Measurements from ENCODE around the gene NARF. TPM values are rescaled to one million over a fixed set of nuclear protein-coding genes. Genes with fewer than 3 reads are reported as not detected.
A peak's percentile ranks its signal among the peaks of the same experiment; 100 is the strongest.

NARF gene
- polyA plus RNA-seq, 1 donor (not counting 4 experiments of a cell fraction or from before 2014, with no cell fraction given), result 36.8 TPM

DNA sequence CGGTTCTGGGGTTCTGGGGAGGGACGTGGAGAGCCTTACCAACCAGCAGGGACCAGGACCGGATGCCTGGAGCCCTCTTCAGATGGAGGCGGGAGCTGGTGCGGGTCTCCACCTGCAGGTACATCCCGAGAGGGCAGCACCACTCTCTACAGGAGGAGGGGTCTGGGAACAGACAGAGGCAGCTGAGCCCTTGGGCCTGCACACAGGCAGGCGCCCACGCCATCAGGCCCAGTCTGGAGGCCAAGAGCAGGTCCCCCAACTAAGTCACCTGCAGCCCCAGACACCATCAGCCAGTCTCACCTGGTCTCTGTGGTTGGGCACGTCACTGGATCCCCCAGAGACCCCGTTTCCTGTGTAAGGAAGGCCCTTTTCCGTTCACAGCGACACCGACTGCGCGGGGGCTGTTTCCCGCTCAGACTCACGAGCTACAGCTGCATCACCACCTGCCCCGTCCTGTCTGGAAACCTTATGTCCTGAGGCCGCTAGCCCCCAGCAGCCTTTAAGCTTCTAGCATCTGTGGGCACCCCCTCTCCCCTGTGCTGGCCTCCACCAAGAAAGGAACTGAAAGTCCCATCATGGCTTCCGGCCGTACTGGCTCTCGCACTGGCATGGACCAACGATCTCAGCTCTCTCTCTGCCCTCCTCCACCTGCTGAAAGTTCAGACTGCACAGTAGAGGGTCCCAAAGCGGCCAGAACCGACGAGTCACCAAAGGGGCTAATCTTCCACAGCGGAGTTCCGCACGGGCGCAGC is 9.2 kb upstream of the NARF start:
- H3K4me3 ChIP-seq (ENCODE audit: control insufficient read depth in 2 of 3, extremely low read depth in 1 of 3, insufficient read depth in 2 of 3, low read depth in 1 of 3, low read length in 3 of 3), result peak overlapping the region in 2 of 3 experiments; percentile 83 to 85
- DNase-seq (ENCODE audit: low read depth, low spot score), result no peak
- no peak overlapping the region for H3K27ac ChIP-seq (ENCODE audit: control insufficient read depth, insufficient read depth, low read length)
- H3K36me3 ChIP-seq (ENCODE audit: control insufficient read depth in 2 of 2, extremely low read depth in 1 of 2, insufficient read depth in 2 of 2, low read length in 2 of 2), result peaks cover 2 to 5% of the 10 kb centered on the region in 2 experiments
- H3K27me3 ChIP-seq (ENCODE audit: control insufficient read depth, extremely low read depth, insufficient read depth, low read length), result no peaks in the 10 kb centered on the region
- TF ChIP-seq, protein P1, sequence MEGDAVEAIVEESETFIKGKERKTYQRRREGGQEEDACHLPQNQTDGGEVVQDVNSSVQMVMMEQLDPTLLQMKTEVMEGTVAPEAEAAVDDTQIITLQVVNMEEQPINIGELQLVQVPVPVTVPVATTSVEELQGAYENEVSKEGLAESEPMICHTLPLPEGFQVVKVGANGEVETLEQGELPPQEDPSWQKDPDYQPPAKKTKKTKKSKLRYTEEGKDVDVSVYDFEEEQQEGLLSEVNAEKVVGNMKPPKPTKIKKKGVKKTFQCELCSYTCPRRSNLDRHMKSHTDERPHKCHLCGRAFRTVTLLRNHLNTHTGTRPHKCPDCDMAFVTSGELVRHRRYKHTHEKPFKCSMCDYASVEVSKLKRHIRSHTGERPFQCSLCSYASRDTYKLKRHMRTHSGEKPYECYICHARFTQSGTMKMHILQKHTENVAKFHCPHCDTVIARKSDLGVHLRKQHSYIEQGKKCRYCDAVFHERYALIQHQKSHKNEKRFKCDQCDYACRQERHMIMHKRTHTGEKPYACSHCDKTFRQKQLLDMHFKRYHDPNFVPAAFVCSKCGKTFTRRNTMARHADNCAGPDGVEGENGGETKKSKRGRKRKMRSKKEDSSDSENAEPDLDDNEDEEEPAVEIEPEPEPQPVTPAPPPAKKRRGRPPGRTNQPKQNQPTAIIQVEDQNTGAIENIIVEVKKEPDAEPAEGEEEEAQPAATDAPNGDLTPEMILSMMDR (optimal IDR thresholded peaks at IDR 0.05 in 1 of 3, IDR thresholded peaks at IDR 0.05 in 1 of 3, conservative IDR thresholded peaks at IDR 0.05 in 1 of 3; ENCODE audit: extremely low read depth in 1 of 3, insufficient read depth in 2 of 3, low read length in 3 of 3), result no peak
- dilution Hi-C loops (cut with MboI; ENCODE audit: extremely low pct_ligation_motif_present, low sequenced_read_pairs), result no loop called here
- H2AFZ ChIP-seq (ENCODE audit: control insufficient read depth, low read length), result no peak overlapping the region
- H3K4me1 ChIP-seq (ENCODE audit: control insufficient read depth, extremely low read depth, insufficient read depth, low read length), result peaks cover 16% of the 10 kb centered on the region
- no peaks in the 10 kb centered on the region for H3K9me1 ChIP-seq (ENCODE audit: control insufficient read depth, extremely low read depth, insufficient read depth, low read length)
- peaks cover 12% of the 10 kb centered on the region for H3K79me2 ChIP-seq (ENCODE audit: control insufficient read depth, insufficient read depth, low read length)
- no peaks in the 10 kb centered on the region for H4K20me1 ChIP-seq (ENCODE audit: control insufficient read depth, extremely low read depth, insufficient read depth, low read length)
- H3K9ac ChIP-seq (ENCODE audit: control insufficient read depth, extremely low read depth, insufficient read depth, low read length), result no peak overlapping the region
- H3K9me3 ChIP-seq (ENCODE audit: control insufficient read depth, low read depth, low read length), result no peaks in the 10 kb centered on the region
- FAIRE-seq, result no peak
- peak overlapping the region; percentile 82 for H3K4me2 ChIP-seq (ENCODE audit: control insufficient read depth, extremely low read depth, insufficient read depth, low read depth, low read length)

DNA sequence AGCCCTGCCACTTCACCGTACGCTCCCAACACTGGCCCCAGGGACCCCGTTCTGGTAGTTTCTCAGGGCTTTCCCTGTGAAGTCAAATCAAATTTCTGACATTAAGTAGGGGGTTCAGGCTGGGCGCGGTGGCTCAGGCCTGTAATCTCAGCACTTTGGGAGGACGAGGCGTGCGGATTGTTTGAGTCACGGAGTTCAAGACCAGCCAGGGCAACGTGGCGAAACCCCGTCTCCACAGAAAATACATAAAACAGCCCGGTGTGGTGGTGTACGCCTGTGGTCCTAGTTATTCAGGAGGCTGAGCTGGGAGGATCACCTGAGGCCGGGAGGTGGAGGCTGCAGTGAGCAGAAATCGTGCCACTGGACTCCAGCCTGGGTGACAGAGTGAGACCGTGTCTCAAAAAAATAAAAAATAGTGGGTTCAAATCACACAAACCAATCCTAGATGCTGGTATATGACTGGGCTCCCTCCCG is 8.6 kb upstream of the NARF start:
- Histone ChIP-seq H3K36me3 (ENCODE audit: control insufficient read depth in 2 of 2, extremely low read depth in 1 of 2, insufficient read depth in 2 of 2, low read length in 2 of 2) (peaks cover 0 to 5% of the 10 kb centered on the region in 2 experiments), H3K9me1 (ENCODE audit: control insufficient read depth, extremely low read depth, insufficient read depth, low read length) (no peaks in the 10 kb centered on the region), H2AFZ (ENCODE audit: control insufficient read depth, low read length) (peak overlapping the region; percentile 85), H3K4me3 (ENCODE audit: control insufficient read depth in 2 of 3, extremely low read depth in 1 of 3, insufficient read depth in 2 of 3, low read depth in 1 of 3, low read length in 3 of 3) (peak overlapping the region; percentile 83 to 85 (median 84)), H3K9ac (ENCODE audit: control insufficient read depth, extremely low read depth, insufficient read depth, low read length) (peak overlapping the region; percentile 81), H4K20me1 (ENCODE audit: control insufficient read depth, extremely low read depth, insufficient read depth, low read length) (no peaks in the 10 kb centered on the region), H3K4me1 (ENCODE audit: control insufficient read depth, extremely low read depth, insufficient read depth, low read length) (peaks cover 16% of the 10 kb centered on the region), H3K27me3 (ENCODE audit: control insufficient read depth, extremely low read depth, insufficient read depth, low read length) (no peaks in the 10 kb centered on the region), H3K79me2 (ENCODE audit: control insufficient read depth, insufficient read depth, low read length) (peaks cover 12% of the 10 kb centered on the region), H3K27ac (ENCODE audit: control insufficient read depth, insufficient read depth, low read length) (peak overlapping the region; percentile 26), H3K9me3 (ENCODE audit: control insufficient read depth, low read depth, low read length) (no peaks in the 10 kb centered on the region), H3K4me2 (ENCODE audit: control insufficient read depth, extremely low read depth, insufficient read depth, low read depth, low read length) (peak overlapping the region; percentile 82)
- TF ChIP-seq, protein P1 (optimal IDR thresholded peaks at IDR 0.05 in 1 of 3, IDR thresholded peaks at IDR 0.05 in 1 of 3, conservative IDR thresholded peaks at IDR 0.05 in 1 of 3; ENCODE audit: extremely low read depth in 1 of 3, insufficient read depth in 2 of 3, low read length in 3 of 3), result no peak
- no peak for TF ChIP-seq EZH2 (IDR thresholded peaks at IDR 0.05; ENCODE audit: low read length)
- DNase-seq (ENCODE audit: low read depth, low spot score) (no peak), FAIRE-seq (no peak)
- dilution Hi-C loops (cut with MboI; ENCODE audit: extremely low pct_ligation_motif_present, low sequenced_read_pairs), result no loop called here

Data from keratinocyte (primary cell).